ENCODE results near the gene COMMD1.
"Not testable (repeated sequence)": the region's sequence is repeated elsewhere in the genome, so short reads cannot be mapped to it uniquely, and the experiment has no call there.

COMMD1 gene

GRCh38 chr2:62126239-62126638 is 220.8 kb downstream of the COMMD1 start:
- in situ Hi-C loops (cut with MboI; ENCODE audit: low sequenced_read_pairs), result not testable (repeated sequence)

GRCh38 chr2:62133320-62133823 is 227.9 kb downstream of the COMMD1 start:
- in situ Hi-C loops (cut with MboI; ENCODE audit: low sequenced_read_pairs), result no loop called here

GRCh38 chr2:62136956-62137830 is 231.7 kb downstream of the COMMD1 start:
- in situ Hi-C loops (cut with MboI; ENCODE audit: low sequenced_read_pairs), result no loop called here

GRCh38 chr2:62140426-62141141 is 235.1 kb downstream of the COMMD1 start:
- in situ Hi-C loops (cut with MboI; ENCODE audit: low sequenced_read_pairs), result no loop called here

- in situ Hi-C loops (cut with MboI; ENCODE audit: low sequenced_read_pairs), result no loop called here
These were observed 235.8 kb downstream of the COMMD1 start for GRCh38 chr2:62141142-62141740.

- in situ Hi-C loops (cut with MboI; ENCODE audit: low sequenced_read_pairs), result no loop called here
These were observed 236.6 kb downstream of the COMMD1 start for GRCh38 chr2:62142054-62142453.

GRCh38 chr2:62143696-62144095 is 238.2 kb downstream of the COMMD1 start:
- in situ Hi-C loops (cut with MboI; ENCODE audit: low sequenced_read_pairs), result no loop called here

GRCh38 chr2:62144689-62145477 is 239.4 kb downstream of the COMMD1 start:
- in situ Hi-C loops (cut with MboI; ENCODE audit: low sequenced_read_pairs), result no loop called here

GRCh38 chr2:62145478-62146100 is 240.1 kb downstream of the COMMD1 start:
- in situ Hi-C loops (cut with MboI; ENCODE audit: low sequenced_read_pairs), result no loop called here

GRCh38 chr2:62146790-62147189 is 241.3 kb downstream of the COMMD1 start:
- in situ Hi-C loops (cut with MboI; ENCODE audit: low sequenced_read_pairs), result not testable (repeated sequence)

GRCh38 chr2:62147610-62148301 is 242.3 kb downstream of the COMMD1 start:
- in situ Hi-C loops (cut with MboI; ENCODE audit: low sequenced_read_pairs), result no loop called here

- in situ Hi-C loops (cut with MboI; ENCODE audit: low sequenced_read_pairs), result no loop called here
These were observed 244.2 kb downstream of the COMMD1 start for GRCh38 chr2:62149708-62150107.

GRCh38 chr2:62150597-62151305 is 245.3 kb downstream of the COMMD1 start:
- in situ Hi-C loops (cut with MboI; ENCODE audit: low sequenced_read_pairs), result no loop called here

- in situ Hi-C loops (cut with MboI; ENCODE audit: low sequenced_read_pairs), result no loop called here
These were observed 245.8 kb downstream of the COMMD1 start for GRCh38 chr2:62151306-62151638.

- in situ Hi-C loops (cut with MboI; ENCODE audit: low sequenced_read_pairs), result no loop called here
These were observed 246.5 kb downstream of the COMMD1 start for GRCh38 chr2:62152000-62152399.

GRCh38 chr2:62156861-62157496 is 251.5 kb downstream of the COMMD1 start:
- in situ Hi-C loops (cut with MboI; ENCODE audit: low sequenced_read_pairs), result no loop called here

GRCh38 chr2:62158444-62159121 is 253.1 kb downstream of the COMMD1 start:
- in situ Hi-C loops (cut with MboI; ENCODE audit: low sequenced_read_pairs), result no loop called here

- in situ Hi-C loops (cut with MboI; ENCODE audit: low sequenced_read_pairs), result not testable (repeated sequence)
These were observed 255.2 kb downstream of the COMMD1 start for GRCh38 chr2:62160691-62161090.
